GM12878 (cell line): Measurements from ENCODE around the gene ANP32E. TPM values are rescaled to one million over a fixed set of nuclear protein-coding genes. Genes with fewer than 3 reads are reported as not detected.

Experiments used
- ATAC-seq: fragments of 200-7000 bp; cut with Tn5 transposase; 3 replicates; pipeline ENCODE4 v1.9.1; 2020; ENCODE audit warnings: mild to moderate bottlenecking, moderate library complexity
- BruUV-seq: library from RNA; stranded (reverse); fragments of 400-500 nt; replicated peaks from 2 replicates; lab custom pipeline; 2021; lab: Mats Ljungman, UMichigan
- CTCF ChIA-PET: fragments of 300-600 bp; sonication (Branson Sonifier 250); formaldehyde crosslinking; extraction: SDS; loops from one replicate; lab custom pipeline; 2021; ENCODE audit warnings: inconsistent platforms; lab: Yijun Ruan, JAX
- POLR2A ChIA-PET: fragments of 350-600 bp; formaldehyde crosslinking; extraction: SDS; loops from one replicate; lab custom pipeline; 2021; ENCODE audit warnings: inconsistent platforms; lab: Charles Lee
- RAD21 ChIA-PET: fragments of 300-600 bp; sonication (Branson Sonifier 250); formaldehyde crosslinking; loops from one replicate; lab custom pipeline; 2023; ENCODE audit warnings: antibody characterized with exemption; ENCODE audit not compliant: unreplicated experiment; lab: Charles Lee
- SMC1A ChIA-PET: fragments of 300-600 bp; sonication (Branson Sonifier 250); formaldehyde crosslinking; loops from one replicate; lab custom pipeline; 2023; ENCODE audit not compliant: unreplicated experiment, uncharacterized antibody; lab: Charles Lee
- DNase-seq: peaks from one replicate; pipeline ENCODE4 v3.0.0-alpha.2; 2011; ENCODE audit warnings: low read depth, low spot score
- FAIRE-seq: peaks from 3 replicates; lab custom pipeline; 2011; peaks lifted over from hg19 to GRCh38; lab: Jason Lieb, UNC
- H2AFZ ChIP-seq: 2 replicates; pipeline ENCODE4 v1.6.0; 2011; ENCODE audit warnings: low read depth, low read length, control low read depth; ENCODE audit not compliant: control insufficient read depth
- H3K27ac ChIP-seq: 2 replicates; pipeline ENCODE4 v1.5.1; 2011; ENCODE audit warnings: control low read depth; ENCODE audit not compliant: control insufficient read depth, insufficient read depth
- H3K27me3 ChIP-seq, 2 experiments: replicated peaks in 1 of 2; 2 replicates each; pipeline versions ENCODE4 v1.6.0 to v1.6.1; 2011; ENCODE audit warnings: low read length in 1 of 2; ENCODE audit not compliant: control insufficient read depth in 2 of 2, insufficient read depth in 2 of 2
- H3K36me3 ChIP-seq, 2 experiments: 2 replicates each; pipeline ENCODE4 v1.5.1; 2011; ENCODE audit warnings: low read length in 1 of 2; ENCODE audit not compliant: control insufficient read depth in 2 of 2, insufficient read depth in 2 of 2
- H3K4me1 ChIP-seq: 2 replicates; pipeline ENCODE4 v1.6.1; 2011; ENCODE audit warnings: mild to moderate bottlenecking, low read length, moderate library complexity, mixed read lengths; ENCODE audit not compliant: control insufficient read depth, insufficient read depth
- H3K4me2 ChIP-seq: 2 replicates; pipeline ENCODE4 v1.6.0; 2011; ENCODE audit warnings: control low read depth; ENCODE audit not compliant: control insufficient read depth, insufficient read depth
- H3K4me3 ChIP-seq: fragments of 200-600 bp; sonication (generic); 2 replicates; pipeline ENCODE4 v1.5.1; 2016
- H3K79me2 ChIP-seq: 2 replicates; pipeline ENCODE4 v1.6.0; 2011; ENCODE audit warnings: low read length; ENCODE audit not compliant: control insufficient read depth, insufficient read depth
- H3K9ac ChIP-seq: 2 replicates; pipeline ENCODE4 v1.8.0; 2011; ENCODE audit warnings: low read length, control low read depth, mixed read lengths; ENCODE audit not compliant: control insufficient read depth, insufficient read depth
- H3K9me3 ChIP-seq: replicated peaks from 3 replicates; pipeline ENCODE4 v1.5.1; 2011; ENCODE audit warnings: mild to moderate bottlenecking, low read length; ENCODE audit not compliant: control insufficient read depth, insufficient read depth
- H4K20me1 ChIP-seq: 2 replicates; pipeline ENCODE4 v1.6.0; 2011; ENCODE audit not compliant: control insufficient read depth, insufficient read depth
- ATF2 ChIP-seq: IDR thresholded peaks from 2 replicates; pipeline ENCODE4 v1.6.1; 2012; ENCODE audit warnings: low read length, inconsistent platforms
- ATF7 ChIP-seq: fragments of 450-650 bp; IDR thresholded peaks from 2 replicates; pipeline ENCODE4 v1.6.1; 2016; ENCODE audit warnings: low read depth, mild to moderate bottlenecking
- CREB1 ChIP-seq: IDR thresholded peaks from 2 replicates; pipeline ENCODE4 v1.6.1; 2012; ENCODE audit warnings: low read depth, mild to moderate bottlenecking, inconsistent platforms
- EED ChIP-seq: sonication (generic); IDR thresholded peaks from 2 replicates; pipeline ENCODE4 v1.6.1; 2016; ENCODE audit warnings: antibody characterized with exemption, low read depth
- GABPA ChIP-seq: IDR thresholded peaks from 2 replicates; pipeline ENCODE4 v1.6.1; 2014; ENCODE audit warnings: antibody characterized with exemption, low read depth, mild to moderate bottlenecking, inconsistent platforms
- HDAC6 ChIP-seq: fragments of 200-600 bp; sonication (generic); IDR thresholded peaks from one replicate; pipeline ENCODE4 v1.8.0; 2017; ENCODE audit warnings: antibody characterized with exemption; ENCODE audit not compliant: unreplicated experiment
- HDGF ChIP-seq: fragments of 450-650 bp; IDR thresholded peaks from 2 replicates; pipeline ENCODE4 v1.6.1; 2016; ENCODE audit warnings: antibody characterized with exemption
- HSF1 ChIP-seq: fragments of 150-350 bp; IDR thresholded peaks from 2 replicates; pipeline ENCODE4 v1.6.1; 2014; ENCODE audit warnings: mild to moderate bottlenecking, low read depth, low read length
- IRF4 ChIP-seq: IDR thresholded peaks from 2 replicates; pipeline ENCODE4 v1.6.1; 2011; ENCODE audit warnings: low read depth, low read length
- NFIC ChIP-seq: IDR thresholded peaks from 2 replicates; pipeline ENCODE4 v1.6.1; 2012; ENCODE audit warnings: low read depth, mild to moderate bottlenecking, inconsistent platforms, low read length, moderate library complexity
- NKRF ChIP-seq: fragments of 450-650 bp; conservative IDR thresholded peaks from 2 replicates; pipeline ENCODE4 v1.6.1; 2017; ENCODE audit warnings: mild to moderate bottlenecking, moderate library complexity
- RELB ChIP-seq: fragments of 450-650 bp; IDR thresholded peaks from 2 replicates; pipeline ENCODE4 v1.6.1; 2017; ENCODE audit warnings: low read depth, mild to moderate bottlenecking, moderate library complexity
- SIN3A ChIP-seq: IDR thresholded peaks from 2 replicates; pipeline ENCODE4 v1.6.1; 2012; ENCODE audit warnings: low read depth, low read length, improper control_type of control experiment
- SPI1 ChIP-seq: IDR thresholded peaks from 2 replicates; pipeline ENCODE4 v1.6.1; 2011; ENCODE audit warnings: low read depth, mild to moderate bottlenecking, low read length, moderate library complexity, borderline replicate concordance; ENCODE audit not compliant: insufficient read depth
- SREBF1 ChIP-seq: IDR thresholded peaks from 2 replicates; pipeline ENCODE4 v1.6.1; 2012; ENCODE audit warnings: mild to moderate bottlenecking, low read length
- TAF1 ChIP-seq: IDR thresholded peaks from 2 replicates; pipeline ENCODE4 v1.6.1; 2011; ENCODE audit warnings: mild to moderate bottlenecking, low read depth, low read length, borderline replicate concordance
- WGBS: methylation state at CpG from one replicate; pipeline ENCODE4 v1.1.6; 2016; ENCODE audit warnings: low lambda C conversion rate; ENCODE audit not compliant: insufficient replicate concordance, insufficient coverage; ENCODE audit errors: missing lambda C conversion rate; 5-methylcytosine and 5-hydroxymethylcytosine counted together
- in situ Hi-C: fragments of 300-500 bp; cut with MboI; formaldehyde crosslinking; loops from 9 replicates; pipeline ENCODE4 v1.14.3; 2018; ENCODE audit warnings: mixed read lengths
- intact Hi-C: fragments of 100-400 bp; cut with micrococcal nuclease; formaldehyde crosslinking; loops from one replicate; pipeline ENCODE4 v1.14.2; 2022; ENCODE audit not compliant: unreplicated experiment
- polyA plus RNA-seq, 11 experiments: library from polyadenylated mRNA; depleted of rRNA in 4 of 11; unstranded in 6 of 11; stranded (reverse) in 5 of 11; fragments of >200 nt; fragmentation: Nextera tagmentation in 4 of 11; fragmentation: Illumina TruSeq in 1 of 11; extraction: Ambion mirVana in 4 of 11; extraction: Trizol in 1 of 11; gene quantifications; 1 replicate in 1 of 11; 2 replicates in 10 of 11; pipeline versions ENCODE4 v1.2.1 to v1.2.3, GENCODE V29; 2011 to 2016; ENCODE audit warnings: inconsistent platforms in 2 of 11, missing spikeins in 2 of 11, low read depth in 1 of 11
- total RNA-seq, 4 experiments: library from RNA; depleted of rRNA in 3 of 4; stranded (reverse); fragments of >200 nt in 3 of 4; fragmentation: Illumina TruSeq in 1 of 4; extraction: Trizol in 1 of 4; gene quantifications; 2 replicates each; pipeline versions ENCODE4 v1.2.1 to v1.2.3, GENCODE V29; 2013 to 2021

The ANP32E gene
- total and polyA plus RNA-seq, 10 of the 15 experiments (the other 5 are each of a cell fraction or from before 2014, with no cell fraction given) = 59.2 to 250 (median 121) TPM

DNA sequence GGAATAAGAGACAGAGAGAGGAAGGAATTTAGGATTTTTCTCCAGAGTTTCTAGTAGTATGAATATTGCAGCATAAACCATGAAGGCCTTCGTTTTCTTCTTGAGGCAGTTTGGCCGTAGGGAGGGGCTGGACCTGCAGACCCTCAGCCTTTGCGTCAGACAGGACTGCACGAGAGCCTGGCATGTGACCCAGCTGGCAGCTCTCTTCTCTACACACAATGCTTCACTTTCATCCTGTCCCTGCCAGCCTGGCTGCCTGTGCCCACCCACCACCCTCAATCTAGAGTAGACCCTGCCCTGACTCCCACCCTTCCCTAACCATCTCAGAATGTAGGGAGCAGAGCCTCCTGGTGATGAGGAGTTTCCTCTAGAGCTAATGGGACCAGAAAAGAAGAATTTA is 23.3 kb upstream of the ANP32E start:
- FAIRE-seq (peak; percentile 13), DNase-seq (no peak), ATAC-seq (no peak)
- Histone ChIP-seq H3K27ac (no peak overlapping the region), H3K79me2 (no peaks in the 10 kb centered on the region), H3K4me3 (no peak overlapping the region), H4K20me1 (no peaks in the 10 kb centered on the region), H3K27me3 (no peaks in the 10 kb centered on the region; a peak in 2 of 4 replicates), H3K4me2 (no peak overlapping the region), H3K9me3 (no peaks in the 10 kb centered on the region), H3K4me1 (peaks cover 5% of the 10 kb centered on the region; the same call in 1 of the 2 replicates), H3K36me3 (no peaks in the 10 kb centered on the region), H2AFZ (no peak overlapping the region), H3K9ac (no peak overlapping the region)
- 14% methylated on average over 4 of the region's 4 CpGs for WGBS
- BruUV-seq = no TSS peak
- ChIA-PET POLR2A (interaction anchor here (0.7 to 1.2 kb wide), 2 partner anchors 13 to 112 kb away, joined by 3 to 5 read pairs; partner anchors contain the start of gene C1orf54), SMC1A (interaction anchor here (0.6 kb wide), 1 partner anchor 104 kb away, joined by 3 read pairs; no protein-coding TSS in a partner anchor), RAD21 (no interaction called here), CTCF (interaction anchor here (5.8 kb wide), 1 partner anchor 22 kb away, joined by 27 read pairs; the partner anchor contains the start of gene CIART)
- in situ Hi-C loops = loop anchor here (5.0 kb wide), 1 partner anchor 738 kb away; no protein-coding TSS in a partner anchor
- intact Hi-C loops = loop anchor here (5.0 to 10.0 kb wide), 5 partner anchors 168 to 736 kb away; partner anchors contain the start of gene FALEC
- no peak for TF ChIP-seq HDAC6
- no peak for TF ChIP-seq SREBF1
- TF ChIP-seq RELB = no peak
- no peak for TF ChIP-seq HDGF
- TF ChIP-seq NFIC = no peak
- no peak for TF ChIP-seq HSF1
- no peak for TF ChIP-seq ATF2
- TF ChIP-seq GABPA = no peak
- TF ChIP-seq CREB1 = no peak
- TF ChIP-seq TAF1 = no peak
- no peak for TF ChIP-seq SIN3A
- TF ChIP-seq EED = no peak
- TF ChIP-seq ATF7 = no peak
- TF ChIP-seq NKRF = no peak
- no peak for TF ChIP-seq IRF4
- TF ChIP-seq SPI1 = no peak
